ENCODE data around the gene ZNF768. TPM values are rescaled to one million over a fixed set of nuclear protein-coding genes. Genes with fewer than 3 reads are reported as not detected.
"Not testable (repeated sequence)": the region's sequence is repeated elsewhere in the genome, so short reads cannot be mapped to it uniquely, and the experiment has no call there.

The ZNF768 gene
- total RNA-seq, 2 experiments from 2014 or later, result 8.3 to 9.2 TPM

GRCh38 chr16:30525844-30526136 lies 576 bp downstream of the ZNF768 start:
- no peaks in the 10 kb centered on the region for H3K9me3 Mint-ChIP-seq
- POLR2A ChIA-PET, result interaction anchor here (1.0 to 1.8 kb wide), 6 partner anchors 8 to 54 kb away, joined by 3 to 6 read pairs (median 4); partner anchors contain the start of genes ITGAL and ZNF747
- peak overlapping the region; percentile 66 for H3K27ac Mint-ChIP-seq

DNA sequence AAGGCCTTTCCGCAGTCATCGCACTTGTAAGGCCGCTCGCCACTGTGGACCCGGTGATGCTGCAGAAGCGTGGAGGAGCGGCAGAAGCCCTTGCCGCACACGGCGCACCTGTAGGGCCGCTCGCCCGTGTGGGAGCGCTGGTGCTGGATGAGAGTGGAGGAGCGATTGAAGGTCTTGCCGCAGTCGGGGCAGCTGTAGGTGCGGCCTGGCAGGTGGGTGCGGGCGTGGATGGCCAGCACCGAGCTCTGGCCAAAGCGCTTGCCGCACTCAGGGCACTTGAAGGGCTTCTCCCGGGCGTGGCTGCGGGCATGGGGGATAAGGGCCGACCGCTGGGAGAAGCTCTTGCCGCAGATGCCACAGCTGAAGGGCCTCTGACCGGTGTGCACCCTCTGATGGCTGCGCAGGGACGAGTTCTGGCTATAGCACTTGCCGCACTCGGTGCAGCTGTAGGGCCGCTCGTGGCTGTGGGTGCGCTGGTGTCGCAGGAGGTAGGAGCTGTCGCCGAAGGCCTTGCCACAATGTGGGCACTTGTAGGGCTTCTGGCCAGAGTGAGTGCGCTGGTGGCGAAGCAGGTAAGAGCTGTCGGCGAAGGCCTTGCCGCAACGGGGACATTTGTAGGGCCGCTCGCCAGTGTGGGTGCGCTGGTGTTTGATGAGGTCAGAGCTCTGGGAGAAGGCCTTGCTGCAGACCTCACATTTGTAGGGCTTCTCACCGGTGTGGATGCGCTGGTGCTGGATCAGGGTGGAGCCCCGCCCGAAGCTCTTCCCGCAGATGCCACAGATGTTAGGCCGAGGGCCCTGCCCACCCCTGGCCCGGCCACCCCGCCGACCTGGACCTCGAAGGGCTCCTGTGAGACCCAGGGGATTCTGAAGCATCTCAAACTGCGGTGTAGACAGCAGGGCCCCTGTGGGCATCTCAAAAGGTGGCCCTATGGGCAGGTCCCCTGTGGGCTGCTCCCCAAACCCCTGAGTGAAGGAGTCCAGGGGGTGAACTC lies 1.5 kb downstream of the ZNF768 start:
- POLR2A ChIA-PET, result interaction anchor here (0.6 to 2.5 kb wide), 18 partner anchors 9 to 175 kb away, joined by 3 to 16 read pairs (median 3); partner anchors contain the start of genes ITGAL, ZNF689 and ZNF747
- H3K27ac Mint-ChIP-seq, result no peak overlapping the region
- TF ChIP-seq CTCF (IDR thresholded peaks at IDR 0.05), result no peak

More at GRCh38 chr16:30525844-30526136, 576 bp downstream of the ZNF768 start:
- CTCF ChIA-PET, result interaction anchor here (0.8 to 2.5 kb wide), 5 partner anchors 10 to 148 kb away, joined by 3 to 9 read pairs (median 6); partner anchors contain the start of gene DCTPP1
- no peak for ATAC-seq
- no peak for TF ChIP-seq CTCF (IDR thresholded peaks at IDR 0.05)
- Mint-ChIP-seq H3K4me1 (ENCODE audit: low read depth) (peaks cover 27% of the 10 kb centered on the region), H3K27me3 (no peaks in the 10 kb centered on the region), H3K4me3 (peak overlapping the region; percentile 71), H3K36me3 (ENCODE audit: low read depth) (peaks cover 7% of the 10 kb centered on the region)
- DNase-seq, result no peak
- intact Hi-C loops (cut with micrococcal nuclease), result no loop called here

GRCh38 chr16:30523768-30524574 lies 2.4 kb downstream of the ZNF768 start:
- ChIA-PET CTCF (interaction anchor here (2.0 to 2.5 kb wide), 2 partner anchors 75 to 94 kb away, joined by 7 to 9 read pairs; partner anchors contain the start of gene DCTPP1), POLR2A (interaction anchor here (0.7 to 2.5 kb wide), 12 partner anchors 9 to 105 kb away, joined by 3 to 16 read pairs (median 3); partner anchors contain the start of genes ZNF689 and ZNF747)
- ATAC-seq (no peak), DNase-seq (no peak)
- TF ChIP-seq CTCF (IDR thresholded peaks at IDR 0.05), result no peak
- Mint-ChIP-seq H3K27me3 (no peaks in the 10 kb centered on the region), H3K36me3 (ENCODE audit: low read depth) (peaks cover 22% of the 10 kb centered on the region), H3K4me3 (no peak overlapping the region), H3K9me3 (no peaks in the 10 kb centered on the region), H3K4me1 (ENCODE audit: low read depth) (peaks cover 23% of the 10 kb centered on the region), H3K27ac (peak overlapping the region; percentile 34)
- intact Hi-C loops (cut with micrococcal nuclease), result no loop called here

More for the DNA sequence above, 1.5 kb downstream of the ZNF768 start:
- peaks cover 13% of the 10 kb centered on the region for H3K36me3 Mint-ChIP-seq (ENCODE audit: low read depth)
- ATAC-seq (no peak), DNase-seq (no peak)
- peaks cover 19% of the 10 kb centered on the region for H3K4me1 Mint-ChIP-seq (ENCODE audit: low read depth)
- CTCF ChIA-PET, result interaction anchor here (0.8 to 2.5 kb wide), 5 partner anchors 11 to 147 kb away, joined by 3 to 9 read pairs (median 6); partner anchors contain the start of gene DCTPP1
- no peaks in the 10 kb centered on the region for H3K27me3 Mint-ChIP-seq
- peak overlapping the region; percentile 19 for H3K4me3 Mint-ChIP-seq
- intact Hi-C loops (cut with micrococcal nuclease), result no loop called here
- no peaks in the 10 kb centered on the region for H3K9me3 Mint-ChIP-seq

GRCh38 chr16:30522702-30523463 lies 3.5 kb downstream of the ZNF768 start:
- DNase-seq; CTCF ChIA-PET; H3K9me3 Mint-ChIP-seq; H3K27me3 Mint-ChIP-seq; H3K4me3 Mint-ChIP-seq; ATAC-seq; intact Hi-C loops (cut with micrococcal nuclease): not testable (repeated sequence)
- peaks cover 30% of the 10 kb centered on the region for H3K36me3 Mint-ChIP-seq (ENCODE audit: low read depth)
- H3K27ac Mint-ChIP-seq, result peak overlapping the region; percentile 7
- POLR2A ChIA-PET, result interaction anchor here (0.8 to 2.5 kb wide), 7 partner anchors 9 to 111 kb away, joined by 3 to 16 read pairs (median 5); partner anchors contain the start of gene ZNF747
- H3K4me1 Mint-ChIP-seq (ENCODE audit: low read depth), result peaks cover 16% of the 10 kb centered on the region

All from activated CD8-positive, alpha-beta T cell treated with anti-CD3 and anti-CD28 coated beads for 36 hours (primary cell).